Measurements from ENCODE around the gene PHLPP1.

Gene PHLPP1

GRCh38 chr18:62935994-62936393 lies 220.7 kb downstream of the PHLPP1 start:
- Histone ChIP-seq H3K9me3 (ENCODE audit: control insufficient read depth, low read length) (no peaks in the 10 kb centered on the region), H3K27me3 (ENCODE audit: control insufficient read depth, insufficient read depth, low read length) (no peaks in the 10 kb centered on the region), H3K36me3 (ENCODE audit: control insufficient read depth, insufficient read depth, low read length) (no peaks in the 10 kb centered on the region), H3K27ac (no peak overlapping the region), H3K4me1 (peaks cover 13% of the 10 kb centered on the region), H3K4me3 (ENCODE audit: low read depth, low read length) (no peak overlapping the region), H3K9ac (no peak overlapping the region), H3K79me2 (no peaks in the 10 kb centered on the region), H3K4me2 (ENCODE audit: low read length) (no peak overlapping the region), H2AFZ (no peak overlapping the region)
- TF ChIP-seq, protein P1, sequence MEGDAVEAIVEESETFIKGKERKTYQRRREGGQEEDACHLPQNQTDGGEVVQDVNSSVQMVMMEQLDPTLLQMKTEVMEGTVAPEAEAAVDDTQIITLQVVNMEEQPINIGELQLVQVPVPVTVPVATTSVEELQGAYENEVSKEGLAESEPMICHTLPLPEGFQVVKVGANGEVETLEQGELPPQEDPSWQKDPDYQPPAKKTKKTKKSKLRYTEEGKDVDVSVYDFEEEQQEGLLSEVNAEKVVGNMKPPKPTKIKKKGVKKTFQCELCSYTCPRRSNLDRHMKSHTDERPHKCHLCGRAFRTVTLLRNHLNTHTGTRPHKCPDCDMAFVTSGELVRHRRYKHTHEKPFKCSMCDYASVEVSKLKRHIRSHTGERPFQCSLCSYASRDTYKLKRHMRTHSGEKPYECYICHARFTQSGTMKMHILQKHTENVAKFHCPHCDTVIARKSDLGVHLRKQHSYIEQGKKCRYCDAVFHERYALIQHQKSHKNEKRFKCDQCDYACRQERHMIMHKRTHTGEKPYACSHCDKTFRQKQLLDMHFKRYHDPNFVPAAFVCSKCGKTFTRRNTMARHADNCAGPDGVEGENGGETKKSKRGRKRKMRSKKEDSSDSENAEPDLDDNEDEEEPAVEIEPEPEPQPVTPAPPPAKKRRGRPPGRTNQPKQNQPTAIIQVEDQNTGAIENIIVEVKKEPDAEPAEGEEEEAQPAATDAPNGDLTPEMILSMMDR (IDR thresholded peaks at IDR 0.05): no peak

- Histone ChIP-seq H3K36me3 (ENCODE audit: control insufficient read depth, insufficient read depth, low read length) (no peaks in the 10 kb centered on the region), H3K9ac (no peak overlapping the region), H3K9me3 (ENCODE audit: control insufficient read depth, low read length) (no peaks in the 10 kb centered on the region), H3K4me2 (ENCODE audit: low read length) (peak overlapping the region; percentile 25), H3K4me3 (ENCODE audit: low read depth, low read length) (no peak overlapping the region), H3K4me1 (peaks cover 13% of the 10 kb centered on the region), H3K27ac (no peak overlapping the region), H3K27me3 (ENCODE audit: control insufficient read depth, insufficient read depth, low read length) (no peaks in the 10 kb centered on the region), H3K79me2 (no peaks in the 10 kb centered on the region), H2AFZ (no peak overlapping the region)
- TF ChIP-seq, protein P1 (IDR thresholded peaks at IDR 0.05): no peak
These were observed 221.7 kb downstream of the PHLPP1 start for GRCh38 chr18:62937065-62937464.

DNA sequence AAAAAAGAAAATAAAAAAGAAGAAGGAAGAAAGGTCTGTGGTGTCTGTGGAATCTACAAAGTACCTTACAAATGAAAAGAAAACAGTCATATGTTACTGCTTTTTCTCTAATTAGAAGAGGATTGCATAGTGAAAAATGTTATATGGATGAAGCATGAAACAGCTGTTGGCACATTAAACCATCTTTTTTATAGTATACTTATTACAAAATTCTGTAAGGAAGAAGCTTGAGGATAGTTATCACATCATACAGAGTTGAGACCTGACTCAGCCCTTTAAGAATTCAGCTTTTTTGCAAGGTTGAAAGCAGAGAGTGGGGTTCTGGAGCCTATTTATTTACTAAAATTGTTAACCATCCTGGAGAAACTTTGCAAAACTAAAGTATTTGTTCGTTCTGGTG lies 222.7 kb downstream of the PHLPP1 start:
- H3K27me3 ChIP-seq (ENCODE audit: control insufficient read depth, insufficient read depth, low read length): no peaks in the 10 kb centered on the region
- no peak overlapping the region for H3K4me2 ChIP-seq (ENCODE audit: low read length)
- H3K9me3 ChIP-seq (ENCODE audit: control insufficient read depth, low read length): no peaks in the 10 kb centered on the region
- H3K9ac ChIP-seq: no peak overlapping the region
- H3K27ac ChIP-seq: no peak overlapping the region
- H3K36me3 ChIP-seq (ENCODE audit: control insufficient read depth, insufficient read depth, low read length): no peaks in the 10 kb centered on the region
- TF ChIP-seq, protein P1 (IDR thresholded peaks at IDR 0.05): no peak
- no peak overlapping the region for H2AFZ ChIP-seq
- H3K79me2 ChIP-seq: no peaks in the 10 kb centered on the region
- no peak overlapping the region for H3K4me3 ChIP-seq (ENCODE audit: low read depth, low read length)
- H3K4me1 ChIP-seq: peaks cover 13% of the 10 kb centered on the region

DNA sequence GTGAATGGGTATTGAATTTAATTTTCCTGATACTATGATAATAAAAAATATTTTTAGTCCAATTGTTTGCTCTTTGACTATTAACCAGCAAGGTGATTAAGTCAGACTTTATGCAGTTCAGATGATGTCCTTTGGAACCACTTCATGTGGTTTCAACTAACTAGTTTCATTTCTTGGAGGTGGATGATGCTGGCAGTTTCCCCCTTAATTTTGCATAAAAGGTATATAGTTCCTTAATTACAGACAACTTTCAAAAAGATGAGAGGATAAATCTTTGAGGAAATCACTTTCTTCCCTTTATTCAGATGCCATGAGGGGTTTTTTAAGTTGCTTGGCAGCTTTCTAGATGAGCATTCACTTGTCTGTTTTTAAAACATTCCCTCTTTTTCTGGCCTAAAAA lies 223.1 kb downstream of the PHLPP1 start:
- H3K27me3 ChIP-seq (ENCODE audit: control insufficient read depth, insufficient read depth, low read length): no peaks in the 10 kb centered on the region
- no peaks in the 10 kb centered on the region for H3K79me2 ChIP-seq
- TF ChIP-seq, protein P1 (IDR thresholded peaks at IDR 0.05): no peak
- H3K4me3 ChIP-seq (ENCODE audit: low read depth, low read length): no peak overlapping the region
- H3K9me3 ChIP-seq (ENCODE audit: control insufficient read depth, low read length): no peaks in the 10 kb centered on the region
- no peak overlapping the region for H2AFZ ChIP-seq
- no peak overlapping the region for H3K9ac ChIP-seq
- H3K27ac ChIP-seq: no peak overlapping the region
- no peak overlapping the region for H3K4me2 ChIP-seq (ENCODE audit: low read length)
- H3K36me3 ChIP-seq (ENCODE audit: control insufficient read depth, insufficient read depth, low read length): no peaks in the 10 kb centered on the region
- peaks cover 13% of the 10 kb centered on the region for H3K4me1 ChIP-seq

GRCh38 chr18:62939433-62939832 lies 224.1 kb downstream of the PHLPP1 start:
- Histone ChIP-seq H3K4me2 (ENCODE audit: low read length) (no peak overlapping the region), H3K27ac (no peak overlapping the region), H3K79me2 (no peaks in the 10 kb centered on the region), H3K4me3 (ENCODE audit: low read depth, low read length) (no peak overlapping the region), H3K4me1 (peaks cover 13% of the 10 kb centered on the region), H3K36me3 (ENCODE audit: control insufficient read depth, insufficient read depth, low read length) (no peaks in the 10 kb centered on the region), H2AFZ (no peak overlapping the region), H3K27me3 (ENCODE audit: control insufficient read depth, insufficient read depth, low read length) (no peaks in the 10 kb centered on the region), H3K9me3 (ENCODE audit: control insufficient read depth, low read length) (no peaks in the 10 kb centered on the region), H3K9ac (no peak overlapping the region)
- TF ChIP-seq, protein P1 (IDR thresholded peaks at IDR 0.05): no peak
